ENCODE results near the gene WNT9A. TPM values are rescaled to one million over a fixed set of nuclear protein-coding genes. Genes with fewer than 3 reads are reported as not detected.

Gene WNT9A
- total and polyA plus RNA-seq, 2 experiments from 2014 or later, result 1.5 to 2.8 TPM

GRCh38 chr1:227898502-227899140, 49.1 kb downstream of the WNT9A start:
- Histone ChIP-seq H3K27me3 (no peaks in the 10 kb centered on the region), H3K4me3 (no peak overlapping the region), H3K4me2 (no peak overlapping the region), H3K27ac (no peak overlapping the region), H3K4me1 (ENCODE audit: insufficient read depth) (peaks cover 9% of the 10 kb centered on the region), H3K79me2 (no peaks in the 10 kb centered on the region), H2AFZ (no peak overlapping the region), H3K9me2 (replicated peaks; ENCODE audit: insufficient read depth) (no peaks in the 10 kb centered on the region), H4K20me1 (ENCODE audit: insufficient read depth, poor library complexity, severe bottlenecking) (no peaks in the 10 kb centered on the region), H3K36me3 (replicated peaks; ENCODE audit: insufficient read depth, low read depth) (no peaks in the 10 kb centered on the region), H3K9me3 (ENCODE audit: low read depth) (no peaks in the 10 kb centered on the region)
- WGBS (ENCODE audit: low lambda C conversion rate, missing lambda C conversion rate), result 88% methylated on average over 11 of the region's 12 CpGs
- no peak for DNase-seq (ENCODE audit: low spot score)
- TF ChIP-seq EZH2phosphoT487 (IDR thresholded peaks at IDR 0.05; ENCODE audit: low read depth, severe bottlenecking, unreplicated experiment) (no peak), EZH2 (IDR thresholded peaks at IDR 0.05; ENCODE audit: borderline replicate concordance) (no peak)
- TF ChIP-seq, protein P1, sequence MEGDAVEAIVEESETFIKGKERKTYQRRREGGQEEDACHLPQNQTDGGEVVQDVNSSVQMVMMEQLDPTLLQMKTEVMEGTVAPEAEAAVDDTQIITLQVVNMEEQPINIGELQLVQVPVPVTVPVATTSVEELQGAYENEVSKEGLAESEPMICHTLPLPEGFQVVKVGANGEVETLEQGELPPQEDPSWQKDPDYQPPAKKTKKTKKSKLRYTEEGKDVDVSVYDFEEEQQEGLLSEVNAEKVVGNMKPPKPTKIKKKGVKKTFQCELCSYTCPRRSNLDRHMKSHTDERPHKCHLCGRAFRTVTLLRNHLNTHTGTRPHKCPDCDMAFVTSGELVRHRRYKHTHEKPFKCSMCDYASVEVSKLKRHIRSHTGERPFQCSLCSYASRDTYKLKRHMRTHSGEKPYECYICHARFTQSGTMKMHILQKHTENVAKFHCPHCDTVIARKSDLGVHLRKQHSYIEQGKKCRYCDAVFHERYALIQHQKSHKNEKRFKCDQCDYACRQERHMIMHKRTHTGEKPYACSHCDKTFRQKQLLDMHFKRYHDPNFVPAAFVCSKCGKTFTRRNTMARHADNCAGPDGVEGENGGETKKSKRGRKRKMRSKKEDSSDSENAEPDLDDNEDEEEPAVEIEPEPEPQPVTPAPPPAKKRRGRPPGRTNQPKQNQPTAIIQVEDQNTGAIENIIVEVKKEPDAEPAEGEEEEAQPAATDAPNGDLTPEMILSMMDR (IDR thresholded peaks at IDR 0.05; ENCODE audit: poor library complexity), result no peak

GRCh38 chr1:227897704-227898438, 49.9 kb downstream of the WNT9A start:
- H4K20me1 ChIP-seq (ENCODE audit: insufficient read depth, poor library complexity, severe bottlenecking), result no peaks in the 10 kb centered on the region
- H3K4me1 ChIP-seq (ENCODE audit: insufficient read depth), result peaks cover 11% of the 10 kb centered on the region
- no peaks in the 10 kb centered on the region for H3K36me3 ChIP-seq (replicated peaks; ENCODE audit: insufficient read depth, low read depth)
- no peak overlapping the region for H3K4me2 ChIP-seq
- H3K9me2 ChIP-seq (replicated peaks; ENCODE audit: insufficient read depth), result no peaks in the 10 kb centered on the region
- TF ChIP-seq EZH2phosphoT487 (IDR thresholded peaks at IDR 0.05; ENCODE audit: low read depth, severe bottlenecking, unreplicated experiment) (no peak), EZH2 (IDR thresholded peaks at IDR 0.05; ENCODE audit: borderline replicate concordance) (no peak)
- TF ChIP-seq, protein P1 (IDR thresholded peaks at IDR 0.05; ENCODE audit: poor library complexity), result no peak
- H3K27me3 ChIP-seq, result no peaks in the 10 kb centered on the region
- no peak overlapping the region for H3K27ac ChIP-seq
- H3K4me3 ChIP-seq, result no peak overlapping the region
- no peaks in the 10 kb centered on the region for H3K9me3 ChIP-seq (ENCODE audit: low read depth)
- H3K79me2 ChIP-seq, result no peaks in the 10 kb centered on the region
- no peak for DNase-seq (ENCODE audit: low spot score)
- H2AFZ ChIP-seq, result no peak overlapping the region
- 94% methylated on average over 6 of the region's 6 CpGs for WGBS (ENCODE audit: low lambda C conversion rate, missing lambda C conversion rate)

GRCh38 chr1:227896710-227897655, 50.7 kb downstream of the WNT9A start:
- Histone ChIP-seq H3K27ac (no peak overlapping the region), H3K4me2 (no peak overlapping the region), H3K4me3 (no peak overlapping the region), H3K4me1 (ENCODE audit: insufficient read depth) (peaks cover 16% of the 10 kb centered on the region), H3K9me2 (replicated peaks; ENCODE audit: insufficient read depth) (no peaks in the 10 kb centered on the region), H4K20me1 (ENCODE audit: insufficient read depth, poor library complexity, severe bottlenecking) (no peaks in the 10 kb centered on the region), H3K9me3 (ENCODE audit: low read depth) (no peaks in the 10 kb centered on the region), H3K79me2 (no peaks in the 10 kb centered on the region), H2AFZ (no peak overlapping the region), H3K36me3 (replicated peaks; ENCODE audit: insufficient read depth, low read depth) (no peaks in the 10 kb centered on the region), H3K27me3 (no peaks in the 10 kb centered on the region)
- TF ChIP-seq, protein P1 (IDR thresholded peaks at IDR 0.05; ENCODE audit: poor library complexity), result no peak
- TF ChIP-seq EZH2 (IDR thresholded peaks at IDR 0.05; ENCODE audit: borderline replicate concordance) (no peak), EZH2phosphoT487 (IDR thresholded peaks at IDR 0.05; ENCODE audit: low read depth, severe bottlenecking, unreplicated experiment) (no peak)
- WGBS (ENCODE audit: low lambda C conversion rate, missing lambda C conversion rate), result 93% methylated on average over 9 of the region's 9 CpGs
- no peak for DNase-seq (ENCODE audit: low spot score)
